HepG2 (cell line): Measurements from ENCODE around the gene HSD3B7. TPM values are rescaled to one million over a fixed set of nuclear protein-coding genes. Genes with fewer than 3 reads are reported as not detected.

Experiments used
- GATAD2A ChIP-seq: IDR thresholded peaks from 2 replicates; pipeline ENCODE4 v1.6.1; 2016
- HMGXB4 ChIP-seq, 2 experiments: sonication (generic) in 1 of 2; formaldehyde crosslinking in 1 of 2; IDR thresholded peaks; 2 replicates each; pipeline versions ENCODE4 v1.4.0 to v1.6.1; 2018 to 2020; ENCODE audit warnings: missing genetic modification reagents in 2 of 2, borderline replicate concordance in 1 of 2, low read depth in 1 of 2, mild to moderate bottlenecking in 1 of 2, missing biosample characterization in 1 of 2
- KDM5A ChIP-seq: fragments of 200-600 bp; sonication (generic); IDR thresholded peaks from 2 replicates; pipeline ENCODE4 v1.7.0; 2018; ENCODE audit warnings: antibody characterized with exemption, mild to moderate bottlenecking, low read length, borderline replicate concordance
- LCORL ChIP-seq, 2 experiments: fragments of 450-650 bp in 1 of 2; sonication (generic) in 1 of 2; formaldehyde crosslinking in 1 of 2; IDR thresholded peaks; 2 replicates each; pipeline versions ENCODE4 v1.5.0 to v1.6.1; 2017 to 2020; ENCODE audit warnings: antibody characterized with exemption in 1 of 2, missing genetic modification reagents in 1 of 2
- MBNL3 ChIP-seq: fragments of 250-450 bp; sonication (Bioruptor Pico); conservative IDR thresholded peaks from 2 replicates; pipeline ENCODE4 v1.8.0; 2022; ENCODE audit warnings: mild to moderate bottlenecking, inconsistent platforms
- MTA3 ChIP-seq: sonication (generic); formaldehyde crosslinking; IDR thresholded peaks from 2 replicates; pipeline ENCODE4 v1.4.0; 2020; ENCODE audit warnings: missing genetic modification reagents
- SKI ChIP-seq: fragments of 450-650 bp; IDR thresholded peaks from one replicate; pipeline ENCODE4 v1.6.1; 2018; ENCODE audit warnings: mild to moderate bottlenecking; ENCODE audit not compliant: partially characterized antibody
- SSRP1 ChIP-seq: IDR thresholded peaks from 2 replicates; pipeline ENCODE4 v1.6.1; 2016; ENCODE audit warnings: control low read depth
- TBL1XR1 ChIP-seq: fragments of 150-350 bp; IDR thresholded peaks from 2 replicates; pipeline ENCODE4 v1.6.1; 2014; ENCODE audit warnings: borderline replicate concordance, low read length; ENCODE audit not compliant: partially characterized antibody
- THAP7 ChIP-seq: sonication (generic); formaldehyde crosslinking; IDR thresholded peaks from 2 replicates; pipeline ENCODE4 v1.8.1; 2023; ENCODE audit warnings: mild to moderate bottlenecking, missing genetic modification reagents
- USF2 ChIP-seq, 2 experiments: sonication (generic) in 1 of 2; formaldehyde crosslinking in 1 of 2; IDR thresholded peaks; 2 replicates each; pipeline versions ENCODE4 v1.5.1 to v1.6.1; 2011 to 2020; ENCODE audit warnings: borderline replicate concordance in 1 of 2, low read depth in 1 of 2, low read length in 1 of 2, mild to moderate bottlenecking in 1 of 2, missing genetic modification reagents in 1 of 2, moderate library complexity in 1 of 2
- YY1 ChIP-seq: IDR thresholded peaks from 2 replicates; pipeline ENCODE4 v1.6.1; 2011; ENCODE audit warnings: low read length, low read depth, moderate library complexity, mild to moderate bottlenecking; ENCODE audit not compliant: insufficient read depth, insufficient replicate concordance
- ZBTB39 ChIP-seq: sonication (generic); formaldehyde crosslinking; IDR thresholded peaks from 2 replicates; pipeline ENCODE4 v1.5.0; 2020; ENCODE audit warnings: missing genetic modification reagents
- ZBTB7B ChIP-seq: sonication (generic); formaldehyde crosslinking; IDR thresholded peaks from 2 replicates; pipeline ENCODE4 v1.4.0; 2020; ENCODE audit warnings: missing genetic modification reagents
- ZNF138 ChIP-seq: sonication (generic); formaldehyde crosslinking; IDR thresholded peaks from 2 replicates; pipeline ENCODE4 v1.5.0; 2020; ENCODE audit warnings: mild to moderate bottlenecking, low read depth, missing genetic modification reagents
- ZNF282 ChIP-seq: fragments of 450-650 bp; IDR thresholded peaks from 2 replicates; pipeline ENCODE4 v1.6.1; 2018; ENCODE audit not compliant: partially characterized antibody
- ZNF652 ChIP-seq: IDR thresholded peaks from 2 replicates; pipeline ENCODE4 v1.6.1; 2016; ENCODE audit warnings: low read depth, borderline replicate concordance
- ZNF703 ChIP-seq: sonication (generic); formaldehyde crosslinking; IDR thresholded peaks from 2 replicates; pipeline ENCODE4 v1.5.1; 2020; ENCODE audit warnings: missing genetic modification reagents, mild to moderate bottlenecking, moderate library complexity, borderline replicate concordance
- ZNF710 ChIP-seq: sonication (generic); formaldehyde crosslinking; IDR thresholded peaks from 2 replicates; pipeline ENCODE4 v1.5.0; 2020; ENCODE audit warnings: mild to moderate bottlenecking, missing genetic modification reagents, borderline replicate concordance
- ZNF768 ChIP-seq: sonication (generic); formaldehyde crosslinking; IDR thresholded peaks from 2 replicates; pipeline ENCODE4 v1.4.0; 2020; ENCODE audit warnings: missing genetic modification reagents
- polyA plus RNA-seq, 8 experiments: library from polyadenylated mRNA; depleted of rRNA in 3 of 8; stranded (reverse) in 7 of 8; unstranded in 1 of 8; fragments of >200 nt; fragmentation: Illumina TruSeq in 4 of 8; extraction: Trizol in 4 of 8; gene quantifications; 2 replicates each; pipeline versions ENCODE4 v1.2.1 to v1.2.3, GENCODE V29; 2011 to 2016; ENCODE audit warnings: low read depth in 4 of 8, missing spikeins in 1 of 8, mixed read lengths in 1 of 8; ENCODE audit not compliant: insufficient read depth in 1 of 8
- total RNA-seq, 5 experiments: library from RNA; depleted of rRNA; stranded (reverse); fragments of >200 nt; fragmentation: Illumina TruSeq; extraction: Trizol; gene quantifications; 2 replicates each; pipeline ENCODE4 v1.2.3, GENCODE V29; 2016; ENCODE audit warnings: low read depth in 1 of 5

Gene HSD3B7
- total and polyA plus RNA-seq, 2 of the 13 experiments (the other 11 are each of a cell fraction or from before 2014, with no cell fraction given) = 32.9 to 69.7 TPM

- TF ChIP-seq KDM5A = no peak
- no peak for TF ChIP-seq SSRP1 (CRISPR knock-in tag)
- no peak for TF ChIP-seq MTA3
- TF ChIP-seq SKI = peak; percentile 51
- TF ChIP-seq ZNF652 (CRISPR knock-in tag) = no peak
- no peak for TF ChIP-seq TBL1XR1
- TF ChIP-seq MBNL3 (CRISPR knock-in tag) = no peak
- no peak for TF ChIP-seq GATAD2A (CRISPR knock-in tag)
- TF ChIP-seq THAP7 (CRISPR knock-in tag) = no peak
- no peak for TF ChIP-seq USF2 (IDR thresholded peaks at IDR 0.05; ENCODE audit: low read depth, low read length)
- TF ChIP-seq USF2 (CRISPR knock-in tag; IDR thresholded peaks at IDR 0.05; ENCODE audit: borderline replicate concordance) = no peak
- TF ChIP-seq YY1 = no peak
- TF ChIP-seq LCORL (IDR thresholded peaks at IDR 0.05) = no peak
- no peak for TF ChIP-seq LCORL (CRISPR knock-in tag; IDR thresholded peaks at IDR 0.05)
- no peak for TF ChIP-seq ZNF703
- no peak for TF ChIP-seq ZNF138 (CRISPR knock-in tag)
- no peak for TF ChIP-seq HMGXB4 (CRISPR knock-in tag; IDR thresholded peaks at IDR 0.05; ENCODE audit: borderline replicate concordance in 1 of 2, low read depth in 1 of 2)
- TF ChIP-seq ZNF710 (CRISPR knock-in tag) = no peak
- TF ChIP-seq ZNF768 (CRISPR knock-in tag) = peak; percentile 39; the same call in 1 of the 2 replicates
- TF ChIP-seq ZBTB7B (CRISPR knock-in tag) = no peak
- no peak for TF ChIP-seq ZBTB39
- no peak for TF ChIP-seq ZNF282
Observed at GRCh38 chr16:31002862-31003341, 17.9 kb downstream of the HSD3B7 start (continued).
